GM21737 (cell line): Measurements from ENCODE around the gene MOB3C.

Experiments
- ATAC-seq: cut with Tn5 transposase; IDR thresholded peaks from one replicate; pipeline ENCODE4 v1.9.1; 2021; ENCODE audit warnings: mild to moderate bottlenecking, moderate library complexity; ENCODE audit not compliant: unreplicated experiment

Gene MOB3C

GRCh38 chr1:46607345-46608130 lies 9.1 kb downstream of the MOB3C start:
- ATAC-seq, result no peak

GRCh38 chr1:46606255-46606965 lies 10.2 kb downstream of the MOB3C start:
- ATAC-seq, result no peak

DNA sequence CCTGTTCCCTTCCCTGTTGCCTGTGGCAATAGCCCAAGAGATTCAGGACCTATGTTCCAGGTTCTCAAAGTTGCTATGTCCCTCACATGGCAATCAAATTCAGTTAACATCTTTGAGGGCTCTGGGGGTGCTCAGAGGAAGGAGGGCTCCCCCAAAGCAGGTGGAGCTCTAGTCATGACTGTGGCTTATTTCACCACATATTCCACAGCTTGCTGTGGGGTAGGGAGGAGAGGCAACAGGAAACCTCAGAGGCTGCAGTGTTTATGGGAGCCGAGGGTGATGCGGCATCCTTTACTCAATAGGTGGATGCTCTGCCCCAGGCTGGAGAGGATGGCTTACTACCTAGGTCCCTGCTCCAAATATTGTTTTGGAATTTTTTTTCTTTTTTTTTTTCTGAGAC lies 11.4 kb downstream of the MOB3C start:
- ATAC-seq, result no peak

- ATAC-seq, result peak; percentile 96
Measured at GRCh38 chr1:46603858-46604549, 12.6 kb downstream of the MOB3C start, which contains the start of gene MKNK1. TSS of gene MKNK1 (minus strand) at chr1:46604268. CDS start at chr1:46583327, 20,941 bp downstream.

DNA sequence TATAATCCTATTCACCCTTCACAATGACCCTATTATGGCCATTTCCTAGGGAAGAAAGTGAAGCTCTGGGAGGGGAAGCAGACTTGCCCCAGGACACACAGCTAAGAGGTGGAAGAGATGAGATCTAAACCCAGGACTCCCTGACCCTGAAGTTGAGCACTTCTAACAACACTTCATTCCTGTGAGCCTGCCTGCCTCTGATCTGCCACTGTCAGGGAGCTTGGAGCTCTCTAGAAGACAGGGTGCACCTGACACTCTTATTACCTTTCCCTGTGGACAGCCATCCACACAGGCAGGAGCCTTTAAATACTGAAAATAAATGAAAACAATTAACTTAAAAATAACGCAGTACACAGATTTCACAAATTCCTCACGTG lies 13.1 kb downstream of the MOB3C start:
- ATAC-seq, result no peak

GRCh38 chr1:46601257-46602007 lies 15.2 kb downstream of the MOB3C start:
- no peak for ATAC-seq

- no peak for ATAC-seq
Measured at GRCh38 chr1:46599059-46599970, 17.3 kb downstream of the MOB3C start.

- no peak for ATAC-seq
Measured at GRCh38 chr1:46596846-46597245, 19.8 kb downstream of the MOB3C start.

GRCh38 chr1:46596036-46596435 lies 20.6 kb downstream of the MOB3C start:
- no peak for ATAC-seq

GRCh38 chr1:46595127-46595526 lies 21.5 kb downstream of the MOB3C start:
- ATAC-seq, result no peak

DNA sequence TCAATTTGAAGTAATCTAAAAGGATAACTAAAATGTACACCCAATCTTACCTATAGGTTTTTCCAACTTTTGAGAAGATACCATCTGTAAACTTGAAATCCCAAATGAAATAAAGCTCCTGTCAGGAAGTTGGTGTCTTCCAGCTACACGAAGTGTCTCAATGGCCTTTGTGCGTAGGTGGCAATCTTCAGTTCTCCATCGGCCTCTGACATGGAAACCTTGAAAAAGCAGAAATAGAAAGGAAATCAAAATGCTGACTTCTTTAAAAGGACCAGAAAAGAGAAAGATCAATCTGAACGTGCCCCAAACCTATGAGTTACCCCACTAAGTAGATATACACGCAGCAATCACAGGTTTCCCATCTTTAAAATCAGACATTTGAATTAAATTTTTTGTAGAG lies 22.5 kb downstream of the MOB3C start:
- no peak for ATAC-seq

- no peak for ATAC-seq
Measured at GRCh38 chr1:46592823-46593222, 23.8 kb downstream of the MOB3C start.

DNA sequence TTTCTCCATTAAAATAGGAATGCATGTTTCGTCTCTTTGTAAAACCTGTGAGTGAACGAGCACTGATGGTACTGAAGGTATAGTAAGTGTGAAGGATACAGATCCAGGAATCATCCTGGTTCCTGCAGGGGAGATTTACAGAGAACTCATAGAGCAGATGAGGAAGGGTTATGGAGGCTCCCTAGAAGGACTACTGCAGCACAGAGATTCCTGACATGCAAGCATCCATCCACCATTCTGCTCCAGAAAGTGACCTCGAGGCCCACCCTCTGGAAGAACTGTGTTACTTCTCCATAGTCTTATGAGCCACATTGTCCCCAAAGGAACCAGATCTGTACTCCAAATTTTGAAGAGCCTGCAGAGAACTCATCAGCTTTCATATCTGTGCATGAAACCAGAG lies 27.1 kb downstream of the MOB3C start:
- ATAC-seq, result no peak

- ATAC-seq, result no peak
Measured at GRCh38 chr1:46587069-46587468, 29.5 kb downstream of the MOB3C start.

DNA sequence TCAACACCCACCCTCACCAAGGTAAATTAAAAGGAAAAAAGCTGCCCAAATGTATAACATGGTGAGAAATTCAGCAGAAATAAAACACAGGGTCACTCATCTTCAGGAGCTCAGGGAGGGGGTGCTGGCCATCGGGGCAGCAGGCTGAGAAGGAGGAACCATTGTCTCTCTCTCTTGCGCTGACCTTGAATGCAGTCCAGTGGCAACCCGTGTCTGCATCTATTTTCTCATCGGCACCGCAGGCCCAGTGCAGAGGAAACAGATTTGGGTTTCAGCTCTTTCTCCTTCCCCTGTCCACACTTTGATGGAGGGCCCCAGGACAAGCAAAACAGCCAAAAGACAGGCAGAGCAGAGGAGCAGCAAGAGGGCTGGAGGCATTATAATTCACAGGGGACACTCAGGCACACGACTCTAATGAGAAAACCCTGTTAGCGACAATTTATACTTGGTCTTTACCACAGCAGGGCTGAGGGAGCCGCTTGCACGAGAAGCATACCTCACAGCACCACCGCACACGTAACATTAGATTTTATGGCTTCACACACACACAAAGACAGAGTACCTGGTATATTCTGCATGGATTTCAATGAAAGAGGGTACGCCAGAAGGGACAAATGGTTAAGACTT lies 31.2 kb downstream of the MOB3C start:
- no peak for ATAC-seq

- ATAC-seq, result no peak
Measured at GRCh38 chr1:46583494-46583893, 33.1 kb downstream of the MOB3C start.

- ATAC-seq, result no peak
Measured at GRCh38 chr1:46582972-46583371, 33.6 kb downstream of the MOB3C start.

GRCh38 chr1:46581681-46582455 lies 34.7 kb downstream of the MOB3C start:
- ATAC-seq, result no peak
